Peyer's patch (tissue), 4 donors: ENCODE measurements around the gene CYP2F1.

Experiments used
- POLR2A ChIP-seq, 2 donors: fragments of 450-650 bp; IDR thresholded peaks; one replicate each; pipeline ENCODE4 v1.5.1; 2017; ENCODE audit warnings: antibody characterized with exemption in 2 of 2, mild to moderate bottlenecking in 2 of 2, moderate library complexity in 2 of 2
- TF ChIP-seq, protein P1 (sequence below), 6 experiments: fragments of 450-650 bp in 4 of 6; fragments of 200-600 bp in 2 of 6; sonication (generic) in 1 of 6; IDR thresholded peaks; one replicate each; pipeline ENCODE4 v1.5.1; 2017 to 2019; ENCODE audit warnings: antibody characterized with exemption in 6 of 6, mild to moderate bottlenecking in 3 of 6, moderate library complexity in 1 of 6

DNA sequence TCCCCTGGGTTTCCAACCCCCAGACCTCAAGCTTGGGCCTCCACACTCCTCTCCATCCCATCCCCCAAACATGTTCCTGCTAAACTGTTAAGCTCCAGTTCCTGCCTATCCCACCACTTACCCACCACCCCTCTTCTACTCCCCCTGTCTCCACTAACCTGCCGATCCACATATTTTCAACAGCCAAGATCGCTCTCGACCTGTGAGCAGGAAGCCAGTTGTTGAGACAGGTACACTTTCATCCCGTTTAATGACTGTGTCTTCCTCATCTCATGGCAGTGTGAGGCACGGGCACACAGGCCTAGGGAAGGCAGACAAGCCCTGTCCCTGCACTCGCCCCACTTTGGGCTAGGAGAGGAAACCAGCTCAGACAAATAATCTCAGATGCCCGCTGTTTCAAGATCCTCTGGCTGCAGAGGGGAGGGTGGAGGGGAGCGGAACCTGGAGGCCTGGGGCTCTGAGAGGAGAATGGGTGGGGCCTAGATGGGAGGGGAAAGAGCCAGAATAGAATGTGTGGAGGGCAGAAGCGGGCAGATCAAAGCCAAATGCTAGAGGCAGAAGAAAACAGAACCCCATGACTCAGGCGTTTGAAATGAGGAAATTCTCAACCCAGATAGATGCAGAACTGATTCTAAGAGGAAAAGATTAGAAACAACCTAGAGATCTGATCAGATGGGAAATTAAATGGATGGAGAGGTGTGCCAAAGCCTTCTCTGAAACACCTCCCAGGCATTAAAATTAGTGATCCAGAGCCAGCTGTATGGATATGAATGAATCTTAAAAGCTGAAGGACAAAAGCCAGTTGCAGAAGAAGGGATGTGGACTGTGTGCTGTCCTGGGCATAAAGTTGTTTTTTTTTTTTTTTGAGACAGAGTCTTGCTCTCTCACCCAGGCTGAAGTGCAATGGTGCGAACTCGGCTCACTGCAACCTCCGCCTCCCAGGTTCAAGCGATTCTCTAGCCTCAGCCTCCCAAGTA is 61.9 kb downstream of the CYP2F1 start:
- TF ChIP-seq, protein P1, sequence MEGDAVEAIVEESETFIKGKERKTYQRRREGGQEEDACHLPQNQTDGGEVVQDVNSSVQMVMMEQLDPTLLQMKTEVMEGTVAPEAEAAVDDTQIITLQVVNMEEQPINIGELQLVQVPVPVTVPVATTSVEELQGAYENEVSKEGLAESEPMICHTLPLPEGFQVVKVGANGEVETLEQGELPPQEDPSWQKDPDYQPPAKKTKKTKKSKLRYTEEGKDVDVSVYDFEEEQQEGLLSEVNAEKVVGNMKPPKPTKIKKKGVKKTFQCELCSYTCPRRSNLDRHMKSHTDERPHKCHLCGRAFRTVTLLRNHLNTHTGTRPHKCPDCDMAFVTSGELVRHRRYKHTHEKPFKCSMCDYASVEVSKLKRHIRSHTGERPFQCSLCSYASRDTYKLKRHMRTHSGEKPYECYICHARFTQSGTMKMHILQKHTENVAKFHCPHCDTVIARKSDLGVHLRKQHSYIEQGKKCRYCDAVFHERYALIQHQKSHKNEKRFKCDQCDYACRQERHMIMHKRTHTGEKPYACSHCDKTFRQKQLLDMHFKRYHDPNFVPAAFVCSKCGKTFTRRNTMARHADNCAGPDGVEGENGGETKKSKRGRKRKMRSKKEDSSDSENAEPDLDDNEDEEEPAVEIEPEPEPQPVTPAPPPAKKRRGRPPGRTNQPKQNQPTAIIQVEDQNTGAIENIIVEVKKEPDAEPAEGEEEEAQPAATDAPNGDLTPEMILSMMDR (IDR thresholded peaks at IDR 0.05), result no peak
- no peak for TF ChIP-seq POLR2A (IDR thresholded peaks at IDR 0.05)
